Loucy (cell line): ENCODE measurements around the gene MAMLD1.

Experiments
- CTCF ChIP-seq: fragments of 200-600 bp; sonication (generic); conservative IDR thresholded peaks from 2 replicates; pipeline ENCODE4 v1.5.1; 2014; ENCODE audit warnings: mild to moderate bottlenecking, antibody characterized with exemption, low read length
- EZH2phosphoT487 ChIP-seq: fragments of 200-600 bp; IDR thresholded peaks from 2 replicates; pipeline ENCODE4 v1.6.1; 2018; ENCODE audit warnings: antibody characterized with exemption, mild to moderate bottlenecking, moderate library complexity, borderline replicate concordance

- TF ChIP-seq CTCF (no peak), EZH2phosphoT487 (no peak)
Measured at GRCh38 chrX:150372756-150373155, 9.6 kb downstream of the MAMLD1 start.
